Naive thymus-derived CD4-positive, alpha-beta T cell (primary cell): Measurements from ENCODE around the gene HKDC1. TPM values are rescaled to one million over a fixed set of nuclear protein-coding genes. Genes with fewer than 3 reads are reported as not detected.
"Not testable (repeated sequence)": the region's sequence is repeated elsewhere in the genome, so short reads cannot be mapped to it uniquely, and the experiment has no call there.

Experiments used
- ATAC-seq: fragments of 150-1000 bp; cut with Tn5 transposase; 2 replicates; pipeline ENCODE4 v1.10.0; 2021; ENCODE audit warnings: mild to moderate bottlenecking, moderate library complexity
- CTCF ChIA-PET: fragments of 350-600 bp; sonication (Branson Sonifier 250); formaldehyde crosslinking; loops from one replicate; lab custom pipeline; 2021; ENCODE audit warnings: antibody characterized with exemption; lab: Charles Lee
- POLR2A ChIA-PET: fragments of 350-600 bp; sonication (Branson Sonifier 250); formaldehyde crosslinking; loops from one replicate; lab custom pipeline; 2021; ENCODE audit warnings: antibody characterized with exemption, inconsistent platforms; lab: Charles Lee
- DNase-seq, 9 donors: peaks; one replicate each; pipeline versions ENCODE4 v3.0.0 to v3.0.0-alpha.2; 2020 to 2022; ENCODE audit warnings: mixed read lengths in 1 of 9
- H3K27ac ChIP-seq: one replicate; pipeline ENCODE4 v1.7.0; 2013; ENCODE audit warnings: mild to moderate bottlenecking, low read depth, low read length, moderate library complexity
- H3K27me3 ChIP-seq, 2 donors: one replicate each; pipeline ENCODE4 v1.7.0; 2013; ENCODE audit warnings: low read length in 2 of 2, mild to moderate bottlenecking in 2 of 2, moderate library complexity in 2 of 2; ENCODE audit not compliant: control insufficient read depth in 2 of 2, insufficient read depth in 2 of 2
- H3K36me3 ChIP-seq, 3 experiments: 1 replicate in 2 of 3; 2 replicates in 1 of 3; pipeline ENCODE4 v1.7.0; 2013; ENCODE audit warnings: low read length in 3 of 3, mild to moderate bottlenecking in 3 of 3, moderate library complexity in 1 of 3; ENCODE audit not compliant: insufficient read depth in 3 of 3, control insufficient read depth in 2 of 3
- H3K4me1 ChIP-seq, 2 donors: one replicate each; pipeline ENCODE4 v1.7.0; 2013; ENCODE audit warnings: low read length in 2 of 2, mild to moderate bottlenecking in 2 of 2, moderate library complexity in 1 of 2; ENCODE audit not compliant: control insufficient read depth in 2 of 2, insufficient read depth in 2 of 2
- H3K4me3 ChIP-seq: 2 replicates; pipeline ENCODE4 v1.7.0; 2013; ENCODE audit warnings: mild to moderate bottlenecking, low read length
- H3K9me3 ChIP-seq, 3 experiments: 1 replicate in 2 of 3; 2 replicates in 1 of 3; pipeline ENCODE4 v1.7.0; 2013; ENCODE audit warnings: low read length in 3 of 3; ENCODE audit not compliant: control insufficient read depth in 2 of 3
- H3K27ac Mint-ChIP-seq, 9 donors: one replicate each; pipeline ENCODE4 v1.8.0; 2020 to 2022; ENCODE audit warnings: mixed read lengths in 9 of 9, mild to moderate bottlenecking in 8 of 9, moderate library complexity in 5 of 9, inconsistent platforms in 2 of 9
- H3K27me3 Mint-ChIP-seq, 5 donors: one replicate each; pipeline ENCODE4 v1.8.0; 2021 to 2022; ENCODE audit warnings: mixed read lengths in 5 of 5, mild to moderate bottlenecking in 1 of 5
- H3K36me3 Mint-ChIP-seq, 5 donors: one replicate each; pipeline ENCODE4 v1.8.0; 2020 to 2022; ENCODE audit warnings: mixed read lengths in 5 of 5, mild to moderate bottlenecking in 3 of 5, inconsistent platforms in 1 of 5
- H3K4me1 Mint-ChIP-seq, 7 donors: one replicate each; pipeline ENCODE4 v1.8.0; 2020 to 2022; ENCODE audit warnings: mixed read lengths in 7 of 7, mild to moderate bottlenecking in 3 of 7, inconsistent platforms in 1 of 7
- H3K4me3 Mint-ChIP-seq, 10 donors: one replicate each; pipeline ENCODE4 v1.8.0; 2020 to 2022; ENCODE audit warnings: mild to moderate bottlenecking in 10 of 10, mixed read lengths in 10 of 10, moderate library complexity in 6 of 10, inconsistent platforms in 2 of 10
- H3K9me3 Mint-ChIP-seq, 11 donors: one replicate each; pipeline ENCODE4 v1.8.0; 2020 to 2022; ENCODE audit warnings: mixed read lengths in 11 of 11, mild to moderate bottlenecking in 4 of 11, inconsistent platforms in 1 of 11, moderate library complexity in 1 of 11
- intact Hi-C, 2 donors: fragments of 100-400 bp; cut with micrococcal nuclease; formaldehyde crosslinking; loops; one replicate each; pipeline ENCODE4 v1.15.1; 2023
- polyA plus RNA-seq, 2 donors: library from polyadenylated mRNA; unstranded; fragments of 300-500 nt; fragmentation: Illumina TruSeq; gene quantifications; one replicate each; pipeline ENCODE4 v1.2.3, GENCODE V29; 2021
- total RNA-seq, 6 experiments: library from RNA in 5 of 6; stranded (reverse) in 5 of 6; gene quantifications; 1 replicate in 5 of 6; 2 replicates in 1 of 6; pipeline ENCODE4 v1.2.3 and lab custom pipeline; 2021 to 2026

Gene HKDC1
- total and polyA plus RNA-seq, 7 experiments from 2014 or later: 1.9 to 10.9 (median 4.1) TPM

- CTCF ChIA-PET: interaction anchor here (0.6 kb wide), 1 partner anchor 47 kb away, joined by 3 read pairs; no protein-coding TSS in a partner anchor
- POLR2A ChIA-PET, H3K4me3 ChIP-seq, H3K4me3 Mint-ChIP-seq, H3K9me3 ChIP-seq, H3K36me3 ChIP-seq, H3K27ac Mint-ChIP-seq, intact Hi-C loops, H3K9me3 Mint-ChIP-seq, H3K36me3 Mint-ChIP-seq, H3K4me1 ChIP-seq, ATAC-seq, DNase-seq, H3K27me3 ChIP-seq, H3K27ac ChIP-seq, H3K4me1 Mint-ChIP-seq: not testable (repeated sequence)
- peaks cover 0 to 27% (median 0%) of the 10 kb centered on the region in 5 donors for H3K27me3 Mint-ChIP-seq
Measured at GRCh38 chr10:69284402-69284801, 64.3 kb downstream of the HKDC1 start.

- POLR2A ChIA-PET: no interaction called here
- peaks cover 0 to 3% (median 0%) of the 10 kb centered on the region in 7 donors for H3K4me1 Mint-ChIP-seq
- DNase-seq (no peak), ATAC-seq (no peak)
- no peaks in the 10 kb centered on the region for H3K9me3 Mint-ChIP-seq
- H3K4me3 Mint-ChIP-seq: no peak overlapping the region
- no peak overlapping the region for H3K27ac Mint-ChIP-seq
- Histone ChIP-seq H3K27me3 (peaks cover 0 to 4% of the 10 kb centered on the region in 2 donors), H3K27ac (no peak overlapping the region), H3K4me1 (no peaks in the 10 kb centered on the region), H3K4me3 (no peak overlapping the region), H3K36me3 (no peaks in the 10 kb centered on the region), H3K9me3 (no peaks in the 10 kb centered on the region)
- CTCF ChIA-PET: no interaction called here
- intact Hi-C loops: no loop called here
- H3K36me3 Mint-ChIP-seq: peaks cover 0 to 5% (median 0%) of the 10 kb centered on the region in 5 donors
- H3K27me3 Mint-ChIP-seq: peaks cover 0 to 25% (median 0%) of the 10 kb centered on the region in 5 donors
Measured at GRCh38 chr10:69285699-69286098, 65.6 kb downstream of the HKDC1 start.

GRCh38 chr10:69287181-69287580, 67.0 kb downstream of the HKDC1 start:
- no peaks in the 10 kb centered on the region for H3K9me3 Mint-ChIP-seq

GRCh38 chr10:69290993-69291392, 70.9 kb downstream of the HKDC1 start:
- peaks cover 0 to 5% (median 0%) of the 10 kb centered on the region in 7 donors for H3K4me1 Mint-ChIP-seq
- DNase-seq (no peak), ATAC-seq (no peak)
- no peak overlapping the region for H3K4me3 Mint-ChIP-seq
- ChIA-PET CTCF (interaction anchor here (0.6 kb wide), 1 partner anchor 17 kb away, joined by 3 read pairs; no protein-coding TSS in a partner anchor), POLR2A (interaction anchor here (0.7 to 1.3 kb wide), 3 partner anchors 12 to 65 kb away, joined by 4 to 5 read pairs (median 4); no protein-coding TSS in a partner anchor)
- H3K4me1 ChIP-seq: no peaks in the 10 kb centered on the region
- H3K27ac ChIP-seq: no peak overlapping the region
- no peaks in the 10 kb centered on the region for H3K36me3 ChIP-seq
- H3K4me3 ChIP-seq: no peak overlapping the region
- H3K36me3 Mint-ChIP-seq: no peaks in the 10 kb centered on the region
- intact Hi-C loops: no loop called here
- H3K9me3 ChIP-seq: no peaks in the 10 kb centered on the region
- no peaks in the 10 kb centered on the region for H3K9me3 Mint-ChIP-seq
- H3K27me3 Mint-ChIP-seq: peaks cover 0 to 23% (median 0%) of the 10 kb centered on the region in 5 donors
- no peak overlapping the region for H3K27ac Mint-ChIP-seq
- H3K27me3 ChIP-seq: no peaks in the 10 kb centered on the region

More at GRCh38 chr10:69287181-69287580, 67.0 kb downstream of the HKDC1 start:
- H3K9me3 ChIP-seq: no peaks in the 10 kb centered on the region
- no peaks in the 10 kb centered on the region for H3K27me3 ChIP-seq
- Mint-ChIP-seq H3K36me3 (peaks cover 0 to 3% (median 0%) of the 10 kb centered on the region in 5 donors), H3K27me3 (peaks cover 0 to 18% (median 0%) of the 10 kb centered on the region in 5 donors), H3K27ac (no peak overlapping the region), H3K4me3 (no peak overlapping the region), H3K4me1 (peaks cover 0 to 3% (median 0%) of the 10 kb centered on the region in 7 donors)
- intact Hi-C loops: no loop called here
- ChIA-PET POLR2A (no interaction called here), CTCF (no interaction called here)
- H3K27ac ChIP-seq: no peak overlapping the region
- H3K36me3 ChIP-seq: no peaks in the 10 kb centered on the region
- no peak for DNase-seq
- H3K4me3 ChIP-seq: no peak overlapping the region
- H3K4me1 ChIP-seq: no peaks in the 10 kb centered on the region
- ATAC-seq: no peak

GRCh38 chr10:69292459-69292858, 72.3 kb downstream of the HKDC1 start:
- H3K9me3 Mint-ChIP-seq: no peaks in the 10 kb centered on the region
- peaks cover 0 to 2% (median 0%) of the 10 kb centered on the region in 7 donors for H3K4me1 Mint-ChIP-seq
- no peak overlapping the region for H3K4me3 Mint-ChIP-seq
- H3K9me3 ChIP-seq: no peaks in the 10 kb centered on the region
- H3K27me3 Mint-ChIP-seq: peaks cover 0 to 18% (median 5%) of the 10 kb centered on the region in 5 donors
- H3K27ac ChIP-seq: no peak overlapping the region
- POLR2A ChIA-PET: no interaction called here
- no peak overlapping the region for H3K4me3 ChIP-seq
- no peaks in the 10 kb centered on the region for H3K27me3 ChIP-seq
- H3K36me3 Mint-ChIP-seq: no peaks in the 10 kb centered on the region
- H3K36me3 ChIP-seq: no peaks in the 10 kb centered on the region
- H3K4me1 ChIP-seq: no peaks in the 10 kb centered on the region
- DNase-seq (no peak), ATAC-seq (no peak)
- intact Hi-C loops: no loop called here
- no peak overlapping the region for H3K27ac Mint-ChIP-seq
- CTCF ChIA-PET: no interaction called here

GRCh38 chr10:69295027-69295636, 75.0 kb downstream of the HKDC1 start:
- POLR2A ChIA-PET: interaction anchor here (0.8 kb wide), 1 partner anchor 99 kb away, joined by 4 read pairs; no protein-coding TSS in a partner anchor
- Histone ChIP-seq H3K4me3 (no peak overlapping the region), H3K27me3 (no peaks in the 10 kb centered on the region), H3K9me3 (no peaks in the 10 kb centered on the region), H3K4me1 (no peaks in the 10 kb centered on the region), H3K36me3 (no peaks in the 10 kb centered on the region), H3K27ac (no peak overlapping the region)
- CTCF ChIA-PET: no interaction called here
- H3K27ac Mint-ChIP-seq: no peak overlapping the region
- intact Hi-C loops: no loop called here
- no peaks in the 10 kb centered on the region for H3K36me3 Mint-ChIP-seq
- no peak overlapping the region for H3K4me3 Mint-ChIP-seq
- H3K9me3 Mint-ChIP-seq: no peaks in the 10 kb centered on the region
- no peak for ATAC-seq
- no peak for DNase-seq
- peaks cover 0 to 8% (median 5%) of the 10 kb centered on the region in 5 donors for H3K27me3 Mint-ChIP-seq
- H3K4me1 Mint-ChIP-seq: peaks cover 0 to 2% (median 0%) of the 10 kb centered on the region in 7 donors

GRCh38 chr10:69303632-69304051, 83.5 kb downstream of the HKDC1 start:
- Mint-ChIP-seq H3K9me3 (no peaks in the 10 kb centered on the region), H3K4me1 (peaks cover 0 to 2% (median 0%) of the 10 kb centered on the region in 7 donors), H3K27ac (peak overlapping the region in 1 of 9 donors; percentile 51), H3K4me3 (no peak overlapping the region), H3K36me3 (no peaks in the 10 kb centered on the region), H3K27me3 (peaks cover 0 to 23% (median 0%) of the 10 kb centered on the region in 5 donors)
- intact Hi-C loops: no loop called here
- no peak overlapping the region for H3K4me3 ChIP-seq
- no peak for DNase-seq
- no peaks in the 10 kb centered on the region for H3K9me3 ChIP-seq
- H3K36me3 ChIP-seq: no peaks in the 10 kb centered on the region
- CTCF ChIA-PET: no interaction called here
- H3K27ac ChIP-seq: no peak overlapping the region
- H3K27me3 ChIP-seq: no peaks in the 10 kb centered on the region
- H3K4me1 ChIP-seq: no peaks in the 10 kb centered on the region
- ATAC-seq: no peak
- POLR2A ChIA-PET: no interaction called here
